Gastroesophageal sphincter (tissue), 3 donors: Measurements from ENCODE around the gene CILP.

Experiments used
- CTCF ChIP-seq, 4 experiments: fragments of 200-600 bp in 2 of 4; fragments of 450-650 bp in 2 of 4; sonication (generic) in 1 of 4; IDR thresholded peaks; one replicate each; pipeline ENCODE4 v1.5.1; 2017 to 2019; ENCODE audit warnings: antibody characterized with exemption in 4 of 4, mild to moderate bottlenecking in 2 of 4, moderate library complexity in 2 of 4
- EP300 ChIP-seq: sonication (generic); formaldehyde crosslinking; IDR thresholded peaks from one replicate; pipeline ENCODE4 v1.6.1; 2017; ENCODE audit warnings: antibody characterized with exemption, mild to moderate bottlenecking
- POLR2A ChIP-seq, 2 donors: fragments of 450-650 bp; IDR thresholded peaks; one replicate each; pipeline ENCODE4 v1.6.1; 2017; ENCODE audit warnings: antibody characterized with exemption in 2 of 2, mild to moderate bottlenecking in 2 of 2, moderate library complexity in 1 of 2

- peak; percentile 45 to 81 (median 74) for TF ChIP-seq CTCF (IDR thresholded peaks at IDR 0.05)
- TF ChIP-seq POLR2A (IDR thresholded peaks at IDR 0.05), result no peak
- TF ChIP-seq EP300, result no peak
These were observed 22.1 kb downstream of the CILP start for GRCh38 chr15:65189102-65189740.
